GM21515 (cell line): ENCODE results near the gene SMIM33.
"Not testable (repeated sequence)": the region's sequence is repeated elsewhere in the genome, so short reads cannot be mapped to it uniquely, and the experiment has no call there.

ENCODE experiments used
- ATAC-seq: cut with Tn5 transposase; IDR thresholded peaks from one replicate; pipeline ENCODE4 v1.9.1; 2021; ENCODE audit not compliant: unreplicated experiment

The SMIM33 gene

DNA sequence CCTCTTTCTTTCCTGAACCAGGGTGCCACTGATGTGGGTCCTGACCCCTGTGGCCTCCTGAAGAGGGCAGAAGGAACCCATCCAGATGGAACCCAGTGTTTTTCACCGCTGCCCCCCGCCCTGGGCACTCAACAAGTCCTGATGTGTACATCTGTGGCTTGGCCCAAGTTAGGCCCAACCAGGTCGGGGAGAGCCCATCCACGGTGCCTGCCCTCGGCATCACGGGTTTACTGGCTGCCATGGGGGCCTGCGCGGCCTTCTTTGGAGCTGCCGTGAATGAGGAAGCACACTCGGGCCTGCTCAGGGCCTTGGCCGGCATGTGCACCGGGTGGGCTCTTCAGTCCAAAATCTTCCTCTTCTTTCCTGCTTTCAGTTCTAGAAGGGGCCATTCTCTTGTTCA, 14.0 kb upstream of the SMIM33 start:
- no peak for ATAC-seq

- ATAC-seq, result no peak
Measured at GRCh38 chr5:139457241-139457640, 13.6 kb upstream of the SMIM33 start.

GRCh38 chr5:139457653-139458306, 13.0 kb upstream of the SMIM33 start:
- ATAC-seq, result no peak

DNA sequence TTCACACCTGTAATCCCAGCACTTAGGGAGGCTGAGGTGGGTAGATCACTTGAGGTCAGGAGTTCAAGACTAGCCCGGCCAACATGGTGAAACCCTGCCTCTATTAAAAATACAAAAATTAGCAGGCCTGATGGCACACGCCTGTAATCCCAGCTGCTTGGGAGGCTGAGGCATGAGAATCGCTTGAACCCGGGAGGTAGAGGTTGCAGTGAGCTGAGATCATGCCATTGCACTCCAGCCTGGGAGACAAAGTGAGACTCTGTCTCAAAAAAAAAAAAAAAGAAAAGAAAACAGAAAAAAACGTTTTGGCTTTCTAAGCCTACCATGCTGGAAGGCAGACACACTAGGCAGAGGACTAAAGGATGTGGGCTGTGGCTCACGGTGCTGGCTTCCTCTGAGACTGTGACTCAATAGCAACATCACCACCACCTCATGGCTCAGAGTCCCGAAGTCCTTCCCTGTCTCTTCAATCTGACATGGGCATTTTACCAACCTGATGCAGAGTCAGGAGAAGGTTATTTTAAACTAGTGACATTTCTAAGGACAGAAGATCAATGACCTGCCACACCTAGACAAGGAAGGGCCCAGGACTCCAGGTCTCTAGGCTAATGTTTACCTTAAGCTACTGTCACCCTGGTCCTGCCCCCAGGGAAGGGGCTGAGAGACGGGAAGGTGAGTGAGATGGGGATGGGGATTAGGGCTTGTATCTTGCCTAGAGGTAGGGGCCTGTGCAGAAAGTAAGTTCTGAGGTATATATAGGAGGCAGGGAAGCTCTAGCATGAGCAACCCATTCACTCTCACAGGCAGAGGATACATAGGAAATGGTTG, 12.0 kb upstream of the SMIM33 start:
- ATAC-seq, result peak; percentile 66

GRCh38 chr5:139459451-139459934, 11.3 kb upstream of the SMIM33 start:
- peak; percentile 31 for ATAC-seq

GRCh38 chr5:139460455-139460854, 10.3 kb upstream of the SMIM33 start:
- ATAC-seq, result no peak

DNA sequence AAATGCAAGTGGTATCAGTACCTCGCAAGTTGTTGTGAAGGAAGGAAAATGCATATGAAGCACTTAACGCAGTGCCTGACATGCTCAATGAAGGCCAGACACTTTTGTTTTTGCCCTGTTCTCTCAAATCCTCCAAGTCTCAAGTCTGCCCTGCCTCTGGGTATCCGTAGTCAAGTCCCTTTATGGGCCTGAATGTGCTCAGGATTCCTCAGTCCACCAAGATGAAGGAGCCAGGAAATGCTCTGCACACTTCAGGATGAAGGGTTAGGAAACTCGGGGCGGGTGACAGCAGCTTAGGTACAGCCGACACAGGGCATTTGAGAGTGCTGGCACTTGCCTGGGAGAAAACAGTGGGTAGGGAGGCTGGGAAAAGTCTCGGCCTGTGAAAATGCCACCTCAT, 9.6 kb upstream of the SMIM33 start:
- ATAC-seq, result no peak

DNA sequence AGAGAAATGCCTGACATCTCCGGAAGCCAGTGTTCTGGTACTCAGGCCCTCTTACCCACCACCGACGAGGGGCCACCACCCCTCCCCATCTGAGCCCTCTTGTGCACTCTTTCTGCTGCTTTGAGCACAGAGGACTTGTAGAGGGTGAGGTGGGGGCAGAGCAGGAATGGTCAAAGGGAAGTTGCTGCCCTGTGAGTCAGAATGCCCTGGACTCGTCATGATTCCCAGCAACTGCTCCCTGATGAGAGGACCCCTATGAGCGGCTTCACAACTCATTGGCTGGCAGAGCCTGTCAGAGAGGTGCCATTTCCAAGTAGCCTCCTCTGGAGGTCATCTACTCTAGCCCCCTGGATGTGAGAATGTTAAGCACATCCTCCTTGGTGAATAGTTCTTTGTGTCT, 9.1 kb upstream of the SMIM33 start:
- no peak for ATAC-seq

DNA sequence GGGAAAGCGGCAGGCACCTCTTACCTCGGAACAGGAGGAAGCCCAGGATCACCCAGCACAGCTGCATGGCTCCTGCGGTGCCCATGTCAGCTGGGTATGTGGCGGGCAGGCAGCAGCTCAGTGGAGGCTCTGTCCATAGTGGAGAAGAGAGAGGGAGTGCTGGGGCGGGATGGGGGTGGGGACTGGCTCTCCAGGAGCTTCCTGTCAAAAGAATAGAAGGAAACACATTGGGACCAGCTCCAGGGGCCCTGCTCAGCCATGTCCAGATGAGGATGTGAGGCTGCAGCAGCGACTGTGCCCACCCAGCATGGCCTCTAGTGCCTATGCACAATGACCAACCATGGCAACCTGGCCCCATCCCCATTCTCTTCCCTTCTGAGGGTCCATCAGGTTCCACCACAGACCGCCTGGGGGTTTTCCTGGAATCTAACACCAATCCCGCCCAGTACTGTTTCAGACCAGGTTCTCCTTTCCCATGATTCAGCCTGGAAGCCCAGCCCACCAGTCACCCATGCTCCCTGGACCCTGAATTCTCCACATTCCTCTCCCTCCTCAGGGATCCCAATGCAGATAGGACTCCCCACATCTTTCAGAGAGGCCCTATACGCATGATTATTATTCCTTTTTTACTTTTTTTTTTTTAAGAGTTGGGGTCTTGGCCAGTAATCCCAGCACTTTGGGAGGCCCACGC, 8.1 kb upstream of the SMIM33 start, which contains the start of gene ECSCR:
Gene ECSCR (minus strand): TSS at position 158 of the 691 bp plus-strand sequence. CDS start 73 bp downstream, at position 85.
- no peak for ATAC-seq

DNA sequence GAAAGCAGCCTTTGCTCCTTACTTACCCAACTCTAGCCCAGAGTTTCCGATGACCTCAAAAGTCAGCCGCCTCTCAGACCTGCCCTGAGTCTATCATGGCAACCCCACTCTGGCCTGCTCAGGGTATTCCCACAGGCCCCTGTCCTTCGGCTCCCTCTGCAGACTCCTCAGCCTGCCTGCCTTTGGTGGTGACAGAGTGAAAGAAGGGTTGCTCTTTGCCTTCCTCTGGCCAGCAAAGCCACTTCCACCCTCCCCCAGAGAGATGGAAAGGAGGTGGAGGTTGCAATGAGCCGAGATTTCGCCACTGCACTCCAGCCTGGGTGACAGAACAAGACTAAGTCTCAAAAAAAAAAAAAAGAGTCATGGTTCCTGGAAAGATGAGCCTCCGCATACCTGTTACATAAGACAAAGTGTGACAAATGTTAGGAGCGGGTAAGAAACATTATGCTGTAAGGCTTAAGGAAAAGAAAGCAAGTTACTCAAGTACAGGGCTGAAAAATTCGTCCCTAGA, 2.3 kb upstream of the SMIM33 start:
- ATAC-seq, result no peak

DNA sequence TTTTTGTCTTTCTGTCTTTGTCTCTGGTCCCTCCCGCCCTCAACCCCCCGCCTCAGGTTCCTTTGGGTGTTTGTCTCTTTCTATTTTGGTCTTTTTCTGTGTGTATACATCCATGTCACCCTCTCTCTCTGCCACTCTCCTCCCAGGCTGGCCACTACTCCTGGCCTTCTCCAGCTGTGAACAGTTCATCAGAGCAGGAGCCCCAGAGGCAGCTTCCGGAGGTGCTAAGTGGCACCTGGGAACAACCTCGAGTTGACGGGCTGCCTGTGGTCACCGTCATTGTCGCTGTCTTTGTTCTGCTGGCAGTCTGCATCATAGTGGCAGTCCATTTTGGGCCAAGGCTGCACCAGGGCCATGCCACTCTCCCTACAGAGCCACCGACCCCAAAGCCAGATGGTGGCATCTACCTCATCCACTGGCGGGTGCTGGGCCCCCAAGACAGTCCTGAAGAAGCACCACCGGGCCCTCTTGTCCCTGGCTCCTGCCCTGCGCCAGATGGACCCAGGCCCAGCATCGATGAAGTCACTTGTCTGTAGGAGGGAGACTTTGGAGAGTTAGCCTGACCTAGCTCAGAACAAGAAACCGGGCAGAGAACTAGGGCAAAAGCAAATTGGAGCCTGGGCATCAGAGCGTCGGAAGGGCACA, 1.7 kb downstream of the SMIM33 start:
- no peak for ATAC-seq

DNA sequence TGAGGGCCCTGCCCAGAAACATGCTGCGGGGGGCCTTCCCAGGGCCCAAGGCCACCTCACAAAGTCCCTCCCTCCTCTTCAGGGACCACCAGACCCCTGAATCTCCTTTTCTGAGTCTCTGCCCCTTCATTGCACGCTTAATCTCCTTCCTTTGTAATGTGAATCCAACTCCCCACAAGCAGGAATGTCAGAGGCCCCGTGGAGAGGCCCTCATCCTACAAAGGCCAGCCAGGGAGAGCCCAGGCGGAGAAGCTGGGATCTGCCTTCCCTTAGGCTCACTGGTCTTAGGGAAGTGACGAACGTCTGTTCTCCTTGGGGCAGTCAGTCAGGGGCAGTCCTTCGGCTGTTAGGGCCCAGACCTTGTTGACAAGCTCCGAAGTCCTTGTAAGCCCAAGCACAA, 2.3 kb downstream of the SMIM33 start:
- ATAC-seq, result no peak

- no peak for ATAC-seq
Measured at GRCh38 chr5:139473565-139473964, 2.8 kb downstream of the SMIM33 start.

GRCh38 chr5:139474890-139475791, 4.3 kb downstream of the SMIM33 start:
- no peak for ATAC-seq

- ATAC-seq, result no peak
Measured at GRCh38 chr5:139475865-139476617, 5.2 kb downstream of the SMIM33 start.

- ATAC-seq, result not testable (repeated sequence)
Measured at GRCh38 chr5:139478657-139479423, 8.0 kb downstream of the SMIM33 start.

DNA sequence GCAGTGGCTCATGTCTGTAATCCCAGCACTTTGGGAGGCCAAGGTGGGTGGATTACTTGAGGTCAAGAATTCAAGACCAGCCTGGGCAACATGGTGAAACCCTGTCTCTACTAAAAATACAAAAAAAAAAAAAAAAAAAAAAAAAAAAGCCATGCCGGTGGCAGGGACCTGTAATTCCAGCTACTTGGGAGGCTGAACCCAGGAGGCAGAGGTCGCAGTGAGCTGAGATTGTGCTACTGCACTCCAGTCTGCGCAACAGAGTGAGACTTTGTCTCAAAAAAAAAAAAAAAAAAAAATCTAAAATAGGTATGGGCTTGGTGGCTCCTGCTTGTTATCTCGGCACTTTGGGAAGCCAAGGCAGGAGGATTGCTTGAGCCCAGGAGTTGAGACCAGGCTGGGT, 8.9 kb downstream of the SMIM33 start:
- not testable (repeated sequence) for ATAC-seq

DNA sequence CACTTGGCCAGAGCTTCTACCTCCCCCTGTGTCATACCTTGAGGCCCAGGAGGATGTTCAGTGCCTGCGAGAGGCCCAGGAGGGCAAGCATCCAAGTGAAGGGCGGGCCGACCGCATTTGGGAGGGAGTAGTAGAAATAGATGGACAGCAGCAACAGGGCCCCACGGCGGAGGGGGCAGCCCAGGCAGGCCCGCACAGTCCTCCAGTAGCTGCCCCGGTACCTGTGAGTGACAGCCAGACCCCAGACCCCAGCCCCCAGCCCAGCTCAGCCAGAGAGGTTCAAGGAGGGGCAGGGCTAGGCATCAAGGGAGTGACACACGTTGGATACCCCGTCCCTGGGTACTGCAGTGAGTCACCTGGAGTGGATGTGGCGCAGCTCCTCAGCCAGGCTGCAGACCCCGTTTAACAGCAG, 10.3 kb downstream of the SMIM33 start:
- no peak for ATAC-seq
